MM.1S (cell line): ENCODE measurements around the gene GNG10.

Experiments used
- CTCF ChIP-seq: fragments of 300-600 bp; sonication (generic); IDR thresholded peaks from 2 replicates; pipeline ENCODE4 v1.5.1; 2016; ENCODE audit warnings: antibody characterized with exemption, low read length, mixed read lengths
- EZH2 ChIP-seq: fragments of 300-600 bp; sonication (generic); optimal IDR thresholded peaks from 2 replicates; pipeline ENCODE3; 2017; ENCODE audit warnings: low read depth, mild to moderate bottlenecking, antibody characterized with exemption, low read length, mixed read lengths
- EZH2phosphoT487 ChIP-seq: fragments of 300-600 bp; sonication (generic); IDR thresholded peaks from 2 replicates; pipeline ENCODE4 v1.6.1; 2018; ENCODE audit warnings: antibody characterized with exemption, low read length

GRCh38 chr9:111648066-111648465, 13.3 kb upstream of the GNG10 start:
- TF ChIP-seq CTCF: no peak
- no peak for TF ChIP-seq EZH2
- TF ChIP-seq EZH2phosphoT487: no peak
